HepG2 (cell line): ENCODE results near the gene ODAD4. TPM values are rescaled to one million over a fixed set of nuclear protein-coding genes. Genes with fewer than 3 reads are reported as not detected.

ENCODE experiments used
- FOXC1 ChIP-seq: sonication (generic); formaldehyde crosslinking; IDR thresholded peaks from 2 replicates; pipeline ENCODE4 v1.8.0; 2022; ENCODE audit warnings: mild to moderate bottlenecking, missing genetic modification reagents, borderline replicate concordance
- IKZF4 ChIP-seq: sonication (generic); formaldehyde crosslinking; IDR thresholded peaks from 2 replicates; pipeline ENCODE4 v1.5.1; 2020; ENCODE audit warnings: borderline replicate concordance, mild to moderate bottlenecking, low read depth, missing genetic modification reagents; ENCODE audit errors: not compliant biosample characterization
- MAFG ChIP-seq: sonication (generic); formaldehyde crosslinking; IDR thresholded peaks from 2 replicates; pipeline ENCODE4 v1.5.1; 2020; ENCODE audit warnings: mild to moderate bottlenecking, missing genetic modification reagents
- PPARG ChIP-seq: conservative IDR thresholded peaks from 2 replicates; pipeline ENCODE4 v1.6.1; 2016; ENCODE audit warnings: missing biosample characterization, missing genetic modification reagents
- RFX3 ChIP-seq: IDR thresholded peaks from 2 replicates; pipeline ENCODE4 v1.6.1; 2016; ENCODE audit warnings: missing biosample characterization, missing genetic modification reagents
- THRA ChIP-seq: sonication (generic); formaldehyde crosslinking; IDR thresholded peaks from 2 replicates; pipeline ENCODE4 v1.4.0; 2020; ENCODE audit warnings: missing genetic modification reagents, borderline replicate concordance
- ZBTB2 ChIP-seq: sonication (generic); formaldehyde crosslinking; IDR thresholded peaks from 2 replicates; pipeline ENCODE4 v1.8.0; 2022; ENCODE audit warnings: low read depth, missing genetic modification reagents
- ZFYVE20 ChIP-seq: sonication (generic); formaldehyde crosslinking; IDR thresholded peaks from 2 replicates; pipeline ENCODE4 v1.8.0; 2023; ENCODE audit warnings: low read depth, mild to moderate bottlenecking, moderate library complexity, missing genetic modification reagents, borderline replicate concordance
- ZMYM3 ChIP-seq: sonication (generic); formaldehyde crosslinking; IDR thresholded peaks from 2 replicates; pipeline ENCODE4 v1.5.1; 2020; ENCODE audit warnings: mild to moderate bottlenecking, missing genetic modification reagents
- ZNF280D ChIP-seq: sonication (generic); formaldehyde crosslinking; IDR thresholded peaks from 2 replicates; pipeline ENCODE4 v1.5.1; 2020; ENCODE audit warnings: mild to moderate bottlenecking, missing genetic modification reagents
- ZNF432 ChIP-seq: sonication (generic); formaldehyde crosslinking; IDR thresholded peaks from 2 replicates; pipeline ENCODE4 v1.5.0; 2020; ENCODE audit warnings: missing genetic modification reagents, mild to moderate bottlenecking, borderline replicate concordance
- ZNF543 ChIP-seq: sonication (generic); formaldehyde crosslinking; IDR thresholded peaks from 2 replicates; pipeline ENCODE4 v1.4.0; 2020; ENCODE audit warnings: mild to moderate bottlenecking, missing genetic modification reagents
- ZNF605 ChIP-seq: sonication (generic); formaldehyde crosslinking; IDR thresholded peaks from 2 replicates; pipeline ENCODE4 v1.8.0; 2022; ENCODE audit warnings: mild to moderate bottlenecking, missing genetic modification reagents
- polyA plus RNA-seq, 8 experiments: library from polyadenylated mRNA; depleted of rRNA in 3 of 8; stranded (reverse) in 7 of 8; unstranded in 1 of 8; fragments of >200 nt; fragmentation: Illumina TruSeq in 4 of 8; extraction: Trizol in 4 of 8; gene quantifications; 2 replicates each; pipeline versions ENCODE4 v1.2.1 to v1.2.3, GENCODE V29; 2011 to 2016; ENCODE audit warnings: low read depth in 4 of 8, missing spikeins in 1 of 8, mixed read lengths in 1 of 8; ENCODE audit not compliant: insufficient read depth in 1 of 8
- total RNA-seq, 5 experiments: library from RNA; depleted of rRNA; stranded (reverse); fragments of >200 nt; fragmentation: Illumina TruSeq; extraction: Trizol; gene quantifications; 2 replicates each; pipeline ENCODE4 v1.2.3, GENCODE V29; 2016; ENCODE audit warnings: low read depth in 1 of 5
- TF ChIP-seq, protein P1 (sequence below): sonication (generic); formaldehyde crosslinking; IDR thresholded peaks from 2 replicates; pipeline ENCODE4 v1.4.0; 2020; ENCODE audit warnings: missing genetic modification reagents
- TF ChIP-seq, protein P2 (sequence below): IDR thresholded peaks from 2 replicates; pipeline ENCODE4 v1.6.1; 2016
- TF ChIP-seq, protein P3 (sequence below): sonication (generic); formaldehyde crosslinking; IDR thresholded peaks from 2 replicates; pipeline ENCODE4 v1.9.0; 2022; ENCODE audit warnings: missing genetic modification reagents, mild to moderate bottlenecking, borderline replicate concordance

The ODAD4 gene
- total and polyA plus RNA-seq, 2 of the 13 experiments (the other 11 are each of a cell fraction or from before 2014, with no cell fraction given), result 0.48 to 0.53 TPM

- no peak for TF ChIP-seq THRA (CRISPR knock-in tag)
- no peak for TF ChIP-seq RFX3 (CRISPR knock-in tag)
- TF ChIP-seq, protein P1, sequence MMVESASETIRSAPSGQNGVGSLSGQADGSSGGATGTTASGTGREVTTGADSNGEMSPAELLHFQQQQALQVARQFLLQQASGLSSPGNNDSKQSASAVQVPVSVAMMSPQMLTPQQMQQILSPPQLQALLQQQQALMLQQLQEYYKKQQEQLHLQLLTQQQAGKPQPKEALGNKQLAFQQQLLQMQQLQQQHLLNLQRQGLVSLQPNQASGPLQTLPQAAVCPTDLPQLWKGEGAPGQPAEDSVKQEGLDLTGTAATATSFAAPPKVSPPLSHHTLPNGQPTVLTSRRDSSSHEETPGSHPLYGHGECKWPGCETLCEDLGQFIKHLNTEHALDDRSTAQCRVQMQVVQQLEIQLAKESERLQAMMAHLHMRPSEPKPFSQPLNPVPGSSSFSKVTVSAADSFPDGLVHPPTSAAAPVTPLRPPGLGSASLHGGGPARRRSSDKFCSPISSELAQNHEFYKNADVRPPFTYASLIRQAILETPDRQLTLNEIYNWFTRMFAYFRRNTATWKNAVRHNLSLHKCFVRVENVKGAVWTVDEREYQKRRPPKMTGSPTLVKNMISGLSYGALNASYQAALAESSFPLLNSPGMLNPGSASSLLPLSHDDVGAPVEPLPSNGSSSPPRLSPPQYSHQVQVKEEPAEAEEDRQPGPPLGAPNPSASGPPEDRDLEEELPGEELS (CRISPR knock-in tag), result no peak
- no peak for TF ChIP-seq ZNF432 (CRISPR knock-in tag)
- TF ChIP-seq ZFYVE20, result no peak
- TF ChIP-seq ZBTB2 (CRISPR knock-in tag), result no peak
- no peak for TF ChIP-seq MAFG (CRISPR knock-in tag)
- TF ChIP-seq, protein P2, sequence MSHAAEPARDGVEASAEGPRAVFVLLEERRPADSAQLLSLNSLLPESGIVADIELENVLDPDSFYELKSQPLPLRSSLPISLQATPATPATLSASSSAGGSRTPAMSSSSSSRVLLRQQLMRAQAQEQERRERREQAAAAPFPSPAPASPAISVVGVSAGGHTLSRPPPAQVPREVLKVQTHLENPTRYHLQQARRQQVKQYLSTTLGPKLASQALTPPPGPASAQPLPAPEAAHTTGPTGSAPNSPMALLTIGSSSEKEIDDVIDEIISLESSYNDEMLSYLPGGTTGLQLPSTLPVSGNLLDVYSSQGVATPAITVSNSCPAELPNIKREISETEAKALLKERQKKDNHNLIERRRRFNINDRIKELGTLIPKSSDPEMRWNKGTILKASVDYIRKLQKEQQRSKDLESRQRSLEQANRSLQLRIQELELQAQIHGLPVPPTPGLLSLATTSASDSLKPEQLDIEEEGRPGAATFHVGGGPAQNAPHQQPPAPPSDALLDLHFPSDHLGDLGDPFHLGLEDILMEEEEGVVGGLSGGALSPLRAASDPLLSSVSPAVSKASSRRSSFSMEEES (CRISPR knock-in tag), result no peak
- peak; percentile 48; the same call in 1 of the 2 replicates for TF ChIP-seq ZMYM3 (CRISPR knock-in tag)
- TF ChIP-seq ZNF280D (CRISPR knock-in tag), result 0 out of 2 replicates have a peak, but pooled peaks have one; percentile 25
- TF ChIP-seq IKZF4 (CRISPR knock-in tag), result no peak
- TF ChIP-seq PPARG (CRISPR knock-in tag), result no peak
- TF ChIP-seq, protein P3, sequence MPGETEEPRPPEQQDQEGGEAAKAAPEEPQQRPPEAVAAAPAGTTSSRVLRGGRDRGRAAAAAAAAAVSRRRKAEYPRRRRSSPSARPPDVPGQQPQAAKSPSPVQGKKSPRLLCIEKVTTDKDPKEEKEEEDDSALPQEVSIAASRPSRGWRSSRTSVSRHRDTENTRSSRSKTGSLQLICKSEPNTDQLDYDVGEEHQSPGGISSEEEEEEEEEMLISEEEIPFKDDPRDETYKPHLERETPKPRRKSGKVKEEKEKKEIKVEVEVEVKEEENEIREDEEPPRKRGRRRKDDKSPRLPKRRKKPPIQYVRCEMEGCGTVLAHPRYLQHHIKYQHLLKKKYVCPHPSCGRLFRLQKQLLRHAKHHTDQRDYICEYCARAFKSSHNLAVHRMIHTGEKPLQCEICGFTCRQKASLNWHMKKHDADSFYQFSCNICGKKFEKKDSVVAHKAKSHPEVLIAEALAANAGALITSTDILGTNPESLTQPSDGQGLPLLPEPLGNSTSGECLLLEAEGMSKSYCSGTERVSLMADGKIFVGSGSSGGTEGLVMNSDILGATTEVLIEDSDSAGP (CRISPR knock-in tag), result peak; percentile 82
- TF ChIP-seq ZNF543 (CRISPR knock-in tag), result no peak
- TF ChIP-seq FOXC1 (CRISPR knock-in tag), result no peak
- TF ChIP-seq ZNF605 (CRISPR knock-in tag), result peak; percentile 57; the same call in 1 of the 2 replicates
Measured at GRCh38 chr17:41888332-41888965, 42.0 kb upstream of the ODAD4 start (continued).
